HG03565 (cell line): ENCODE measurements around the gene TTC9C.
"Not testable (repeated sequence)": the region's sequence is repeated elsewhere in the genome, so short reads cannot be mapped to it uniquely, and the experiment has no call there.

Source experiments
- ATAC-seq: cut with Tn5 transposase; IDR thresholded peaks from one replicate; pipeline ENCODE4 v1.9.1; 2021; ENCODE audit warnings: mild to moderate bottlenecking, moderate library complexity; ENCODE audit not compliant: unreplicated experiment

Gene TTC9C, protein sequence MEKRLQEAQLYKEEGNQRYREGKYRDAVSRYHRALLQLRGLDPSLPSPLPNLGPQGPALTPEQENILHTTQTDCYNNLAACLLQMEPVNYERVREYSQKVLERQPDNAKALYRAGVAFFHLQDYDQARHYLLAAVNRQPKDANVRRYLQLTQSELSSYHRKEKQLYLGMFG

DNA sequence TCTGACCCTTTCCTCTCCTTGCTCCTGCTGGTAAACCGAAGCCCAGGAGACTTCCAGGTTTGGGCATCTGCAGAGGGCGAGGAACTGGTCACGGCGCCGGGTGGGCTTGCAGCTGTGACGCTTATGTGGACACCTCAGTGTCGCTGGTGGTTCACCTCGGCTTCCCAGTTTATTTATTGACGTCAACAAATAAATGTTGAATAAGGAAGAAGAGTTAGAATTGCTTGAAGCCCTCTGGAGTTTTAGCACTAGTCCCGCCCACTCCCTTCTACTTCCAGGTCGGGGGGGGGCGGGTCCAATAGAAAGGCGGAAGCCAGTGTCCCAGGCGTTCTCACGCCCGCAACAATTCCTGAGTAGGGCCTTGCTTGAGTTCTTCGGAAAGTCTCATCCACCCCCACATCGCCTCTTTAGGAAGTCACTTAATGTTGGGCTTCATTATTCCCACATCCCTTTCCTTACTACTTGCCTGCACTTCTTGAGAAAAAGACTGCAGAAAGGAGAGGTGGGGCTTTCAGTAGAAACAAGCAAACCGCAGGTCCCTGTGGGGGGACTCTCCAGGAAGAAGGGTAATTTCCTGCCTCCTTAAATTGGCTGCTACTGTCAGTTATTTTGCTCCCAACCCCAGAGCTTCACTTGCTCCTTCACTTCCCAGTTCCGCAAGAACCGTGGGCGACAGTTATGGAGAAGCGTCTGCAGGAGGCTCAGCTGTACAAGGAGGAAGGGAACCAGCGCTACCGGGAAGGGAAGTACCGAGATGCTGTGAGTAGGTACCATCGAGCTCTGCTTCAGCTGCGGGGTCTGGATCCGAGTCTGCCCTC, at the start of gene TTC9C:
Gene TTC9C (plus strand): TSS at position 316 of the 818 bp plus-strand sequence. CDS start 363 bp downstream, at position 679.
- no peak for ATAC-seq

DNA sequence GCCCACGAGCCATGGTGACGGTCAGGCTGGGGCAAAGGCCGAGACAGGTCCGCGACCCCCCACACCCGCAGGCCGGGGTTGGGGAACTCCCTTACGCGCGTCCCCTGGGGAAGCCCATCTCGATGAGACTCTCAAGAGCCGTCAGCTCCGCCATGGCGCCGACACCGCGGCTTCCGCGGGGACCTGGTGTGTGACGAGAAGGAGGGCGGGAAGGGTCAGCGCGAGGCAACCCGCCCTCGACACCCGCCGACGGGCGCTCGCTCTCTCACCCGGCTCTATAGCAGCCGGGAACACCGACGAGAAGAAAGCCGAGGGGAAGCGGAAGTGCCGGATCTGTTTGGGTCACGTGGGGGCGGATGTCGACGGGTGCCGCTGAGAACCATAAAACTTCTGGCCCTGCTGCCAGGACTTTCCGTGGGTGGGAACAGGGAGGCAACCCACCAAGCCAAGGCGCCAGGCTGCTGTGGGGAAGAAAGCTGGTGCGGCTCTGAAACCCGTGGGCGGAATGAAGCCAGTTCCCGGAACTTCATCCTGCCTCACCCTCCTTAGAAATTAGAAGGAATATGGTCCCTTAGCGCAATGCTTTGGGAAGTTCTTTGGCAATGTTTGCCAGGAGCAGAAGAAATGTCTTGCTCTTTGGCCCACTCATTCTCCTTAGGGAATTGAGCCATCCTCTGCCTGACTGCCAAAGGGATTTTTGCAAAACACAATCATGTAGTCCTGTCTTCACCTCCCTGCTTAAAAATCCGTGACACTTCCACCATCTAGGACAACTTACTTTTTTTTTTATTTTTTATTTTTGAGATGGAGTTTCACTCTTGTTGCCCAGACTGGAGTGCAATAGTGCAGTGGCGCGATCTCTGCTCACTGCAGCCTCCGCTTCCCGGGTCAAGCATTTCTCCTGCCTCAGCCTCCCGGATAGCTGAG, 49.3 kb upstream of the TTC9C start, which contains the start of gene UBXN1:
Gene UBXN1 (minus strand): TSS at position 304 of the 927 bp plus-strand sequence. CDS start 150 bp downstream, at position 154.
- ATAC-seq: peak; percentile 45

DNA sequence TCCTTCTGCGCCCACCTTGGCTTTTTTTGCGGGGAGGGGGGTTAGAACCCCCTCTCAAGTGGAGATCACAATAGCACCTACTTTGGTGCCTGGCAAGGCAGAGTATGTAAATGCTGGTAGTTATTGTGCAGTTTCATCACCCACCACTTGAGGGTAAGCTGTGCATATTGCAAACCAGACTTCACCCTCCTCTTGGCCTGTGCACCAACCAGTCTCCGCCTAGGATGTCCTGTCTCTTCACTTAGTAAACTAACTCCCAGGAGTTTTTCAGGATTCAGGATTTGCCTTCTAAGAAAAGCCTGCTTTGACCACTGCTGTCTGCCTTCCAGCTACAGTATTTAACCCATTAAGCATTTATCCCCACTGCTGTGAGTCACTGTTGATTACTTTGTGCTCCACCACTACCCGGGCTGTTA, 47.5 kb upstream of the TTC9C start:
- ATAC-seq: peak; percentile 52

DNA sequence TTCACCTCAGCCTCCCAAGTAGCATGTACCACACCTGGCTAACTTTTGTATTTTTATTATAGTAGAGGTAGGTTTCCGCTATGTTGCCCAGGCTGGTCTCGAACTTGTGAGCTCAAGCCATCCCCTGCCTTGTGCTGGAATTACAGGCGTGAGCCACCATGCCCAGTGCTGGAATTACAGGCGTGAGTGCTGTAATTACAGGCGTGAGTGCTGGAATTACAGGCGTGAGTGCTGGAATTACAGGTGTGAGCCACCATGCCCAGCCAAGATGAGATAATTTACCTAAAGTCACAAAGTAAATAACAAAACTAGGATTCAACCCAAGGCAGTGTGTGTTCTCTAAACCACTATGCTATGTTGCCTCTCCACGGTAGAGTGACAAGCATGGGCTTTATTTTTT, 45.8 kb upstream of the TTC9C start:
- ATAC-seq: no peak

DNA sequence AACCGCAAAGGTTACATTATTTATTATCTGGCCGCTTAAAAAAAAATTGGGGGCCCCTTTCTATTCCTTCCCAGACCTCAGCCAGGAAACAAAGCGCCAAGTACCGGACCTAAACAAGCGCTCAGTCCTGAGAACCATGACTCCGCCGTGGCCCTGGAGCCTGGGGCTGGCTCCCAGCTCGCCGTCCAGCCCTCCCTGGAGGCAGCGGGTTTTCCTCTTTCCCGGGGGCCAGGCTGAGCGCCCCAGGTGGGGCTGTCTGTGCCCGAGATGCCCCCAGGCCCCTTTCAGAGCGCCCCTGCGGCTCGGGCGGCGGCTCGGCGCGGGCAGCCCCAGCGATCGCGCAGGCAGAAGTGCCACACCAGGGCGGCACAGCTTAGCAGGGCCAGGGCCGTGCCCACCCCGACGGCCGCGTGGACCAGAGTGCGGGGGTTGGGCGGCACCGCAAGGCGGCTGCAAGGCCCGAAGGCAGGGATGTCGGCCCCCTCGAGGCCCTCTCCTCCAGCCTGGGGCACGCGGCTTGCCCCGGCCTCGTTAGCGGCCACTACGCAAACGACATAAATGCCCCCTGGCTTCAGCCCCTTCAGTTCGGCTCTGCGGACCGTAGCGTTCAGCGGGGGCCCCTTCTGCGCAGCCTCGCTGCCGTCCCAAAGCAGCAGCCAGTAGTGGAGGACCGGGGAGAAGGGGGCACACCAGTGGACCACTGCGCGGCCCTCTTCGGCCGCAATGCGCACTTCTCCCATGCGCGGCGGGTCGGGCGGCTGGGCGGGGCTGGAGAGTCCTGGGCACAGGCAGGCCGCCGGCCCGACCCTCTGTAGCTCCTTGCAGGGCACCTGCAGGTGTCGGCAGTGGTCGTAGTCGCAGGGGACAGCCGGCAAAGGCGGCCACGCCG, 40.5 kb upstream of the TTC9C start:
- no peak for ATAC-seq

DNA sequence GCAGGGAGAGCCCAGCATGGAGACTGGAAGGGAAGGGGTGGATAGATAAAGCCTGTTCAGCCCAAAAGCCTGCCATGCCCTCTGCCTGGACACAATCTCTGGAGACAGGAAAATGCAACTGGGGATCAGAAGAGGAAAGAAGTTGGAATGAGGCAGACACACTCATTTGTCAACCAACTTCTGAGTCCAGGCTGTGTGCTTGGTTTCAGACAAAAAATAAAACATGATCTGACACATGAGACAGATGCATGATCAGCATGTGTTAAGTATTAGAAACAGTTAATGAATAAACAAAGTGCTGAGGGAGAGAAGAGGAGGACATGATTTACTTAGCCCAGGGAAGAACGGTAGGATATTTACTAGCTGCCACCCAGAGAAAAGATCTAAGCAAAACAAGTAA, 39.8 kb upstream of the TTC9C start:
- no peak for ATAC-seq

DNA sequence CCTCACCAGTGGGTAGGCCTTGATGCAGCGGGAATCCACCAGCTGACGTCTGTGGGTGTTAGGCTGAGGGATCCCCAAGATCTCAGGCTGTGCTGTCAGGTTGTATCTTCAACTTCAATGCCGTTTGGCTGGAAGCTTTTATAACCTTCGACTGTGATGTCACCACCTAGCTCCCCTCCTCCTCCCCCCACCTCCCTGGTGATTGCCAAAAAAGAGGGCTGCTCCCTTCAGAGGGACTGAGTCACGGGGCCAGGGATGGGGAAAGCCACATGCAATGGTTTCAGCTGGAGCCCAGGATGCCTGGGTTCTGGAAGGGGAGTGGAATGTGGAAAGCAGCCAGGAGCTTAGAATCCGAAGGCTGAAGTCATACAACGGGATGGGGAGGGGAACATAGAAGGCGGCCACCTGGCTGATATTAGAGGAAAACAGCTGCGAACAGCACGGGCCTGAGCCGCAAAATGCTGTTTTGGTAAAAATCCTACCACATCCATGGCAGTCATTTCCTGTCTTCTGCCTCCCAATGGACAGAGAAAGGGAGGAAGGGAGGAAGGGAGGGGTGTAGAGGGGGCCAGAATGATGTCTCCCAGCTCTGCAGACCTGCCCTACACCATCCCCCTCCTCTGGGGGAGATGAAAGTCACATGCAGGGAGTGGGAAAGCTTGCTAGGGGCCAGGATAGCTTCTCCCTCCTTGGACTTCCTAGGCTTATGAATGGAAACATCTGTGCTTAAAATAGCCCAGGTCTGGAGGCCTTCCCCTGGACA, 38.7 kb upstream of the TTC9C start, which contains the start of gene LRRN4CL:
Gene LRRN4CL (minus strand): TSS at position 110 of the 763 bp plus-strand sequence. CDS start 1,022 bp downstream, outside the sequence.
- no peak for ATAC-seq

DNA sequence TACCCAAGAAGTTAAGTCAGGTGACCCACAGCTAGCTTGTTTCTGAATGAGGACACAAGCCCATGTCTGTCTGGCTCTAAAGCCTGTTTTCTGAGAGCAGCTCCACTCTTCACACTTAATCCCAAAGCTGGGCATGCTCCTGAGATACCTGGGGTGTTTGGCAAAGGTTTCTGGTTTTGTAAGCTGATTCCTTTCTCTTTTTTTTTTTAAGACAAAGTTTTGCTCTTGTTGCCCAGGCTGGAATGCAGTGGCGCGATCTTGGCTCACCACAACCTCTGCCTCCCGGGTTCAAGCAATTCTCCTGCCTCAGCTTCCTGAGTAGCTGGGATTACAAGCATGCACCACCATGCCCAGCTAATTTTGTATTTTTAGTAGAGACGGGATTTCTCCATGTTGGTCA, 34.7 kb upstream of the TTC9C start:
- not testable (repeated sequence) for ATAC-seq

DNA sequence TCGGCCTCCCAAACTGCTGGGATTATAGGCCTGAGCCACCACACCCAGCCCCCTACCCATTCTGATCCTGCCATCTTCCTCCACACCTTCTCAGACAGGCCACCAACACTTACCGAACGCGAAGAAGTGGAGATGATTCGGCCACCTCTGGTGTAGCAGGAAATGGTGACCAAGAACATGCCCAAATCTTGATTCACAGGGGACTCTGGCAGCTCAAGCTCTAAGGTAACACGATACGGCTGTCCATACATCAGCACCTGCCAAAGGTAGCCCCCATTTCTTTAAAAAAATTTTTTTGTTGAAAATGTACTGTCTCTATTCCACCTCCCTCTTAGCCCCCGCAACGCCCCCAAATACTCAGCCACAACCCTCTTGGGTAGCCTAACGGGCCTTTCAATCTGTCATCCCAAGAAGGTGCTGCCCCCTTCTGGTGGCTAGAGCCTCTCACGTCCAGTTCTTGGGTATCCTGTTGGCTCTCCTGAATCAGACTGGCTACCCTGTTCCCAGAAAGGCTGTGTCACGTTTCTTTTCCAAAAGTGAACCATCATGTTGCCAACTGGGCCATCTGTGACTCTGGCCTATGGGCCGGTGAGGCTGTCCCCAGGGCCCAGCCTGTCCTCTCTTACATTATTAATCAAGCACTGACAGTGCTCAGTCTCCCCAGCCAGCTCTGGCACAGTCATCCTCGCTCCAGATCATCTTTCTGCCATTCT, 33.7 kb upstream of the TTC9C start:
- ATAC-seq: no peak

DNA sequence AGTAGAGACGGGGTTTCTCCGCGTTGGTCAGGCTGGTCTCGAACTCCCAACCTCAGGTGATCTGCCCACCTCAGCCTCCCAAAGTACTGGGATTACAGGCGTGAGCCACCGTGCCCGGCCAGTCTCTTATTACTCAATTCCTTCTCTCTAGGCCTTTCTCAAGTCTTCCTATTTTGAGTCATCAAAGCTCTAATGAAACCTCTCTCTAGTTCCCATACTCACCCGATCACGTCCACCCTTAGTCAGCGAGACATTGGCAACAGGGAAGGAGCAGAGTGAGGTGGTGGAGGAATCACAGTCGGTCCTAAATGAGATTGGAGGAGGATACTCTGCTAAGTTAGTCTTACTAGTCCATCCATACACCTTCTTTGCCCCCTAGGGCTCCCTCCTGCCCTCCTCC, 26.0 kb upstream of the TTC9C start:
- no peak for ATAC-seq

DNA sequence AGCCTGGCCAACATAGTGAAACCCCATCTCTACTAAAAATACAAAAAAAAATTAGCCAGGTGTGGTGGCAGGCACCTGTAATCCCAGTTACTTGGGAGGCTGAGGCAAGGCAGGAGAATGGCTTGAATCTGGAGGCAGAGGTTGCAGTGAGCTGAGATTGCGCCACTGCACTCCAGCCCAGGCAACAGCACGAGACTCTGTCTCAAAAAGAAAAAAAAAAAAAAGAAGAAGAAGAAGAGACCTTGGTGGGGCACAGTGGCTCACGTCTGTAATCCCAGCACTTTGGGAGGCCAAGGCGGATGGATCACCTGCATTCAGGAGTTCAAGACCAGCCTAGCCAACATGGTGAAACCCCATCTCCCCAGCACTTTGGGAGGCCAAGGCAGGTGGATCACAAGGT, 24.4 kb upstream of the TTC9C start:
- ATAC-seq: not testable (repeated sequence)

DNA sequence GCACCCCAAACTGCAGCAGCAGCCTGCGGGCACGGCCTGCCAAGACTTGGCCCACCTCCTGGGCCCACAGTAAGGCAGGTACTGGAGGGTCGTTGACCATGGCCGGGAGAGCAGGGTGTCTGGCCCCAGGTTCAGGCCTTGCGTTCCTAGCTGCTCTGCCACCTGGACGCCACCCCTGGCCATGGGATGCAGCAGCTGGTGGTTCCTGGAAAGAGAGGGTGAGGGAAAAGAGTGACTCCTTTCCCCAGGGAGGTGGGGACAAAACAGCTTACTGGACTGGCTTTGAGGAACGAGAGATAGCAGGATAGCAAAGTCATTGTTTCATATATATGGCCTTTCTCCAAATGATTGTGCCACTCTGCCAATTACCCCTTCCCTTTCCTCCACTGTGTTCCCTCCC, 22.9 kb upstream of the TTC9C start:
- no peak for ATAC-seq

DNA sequence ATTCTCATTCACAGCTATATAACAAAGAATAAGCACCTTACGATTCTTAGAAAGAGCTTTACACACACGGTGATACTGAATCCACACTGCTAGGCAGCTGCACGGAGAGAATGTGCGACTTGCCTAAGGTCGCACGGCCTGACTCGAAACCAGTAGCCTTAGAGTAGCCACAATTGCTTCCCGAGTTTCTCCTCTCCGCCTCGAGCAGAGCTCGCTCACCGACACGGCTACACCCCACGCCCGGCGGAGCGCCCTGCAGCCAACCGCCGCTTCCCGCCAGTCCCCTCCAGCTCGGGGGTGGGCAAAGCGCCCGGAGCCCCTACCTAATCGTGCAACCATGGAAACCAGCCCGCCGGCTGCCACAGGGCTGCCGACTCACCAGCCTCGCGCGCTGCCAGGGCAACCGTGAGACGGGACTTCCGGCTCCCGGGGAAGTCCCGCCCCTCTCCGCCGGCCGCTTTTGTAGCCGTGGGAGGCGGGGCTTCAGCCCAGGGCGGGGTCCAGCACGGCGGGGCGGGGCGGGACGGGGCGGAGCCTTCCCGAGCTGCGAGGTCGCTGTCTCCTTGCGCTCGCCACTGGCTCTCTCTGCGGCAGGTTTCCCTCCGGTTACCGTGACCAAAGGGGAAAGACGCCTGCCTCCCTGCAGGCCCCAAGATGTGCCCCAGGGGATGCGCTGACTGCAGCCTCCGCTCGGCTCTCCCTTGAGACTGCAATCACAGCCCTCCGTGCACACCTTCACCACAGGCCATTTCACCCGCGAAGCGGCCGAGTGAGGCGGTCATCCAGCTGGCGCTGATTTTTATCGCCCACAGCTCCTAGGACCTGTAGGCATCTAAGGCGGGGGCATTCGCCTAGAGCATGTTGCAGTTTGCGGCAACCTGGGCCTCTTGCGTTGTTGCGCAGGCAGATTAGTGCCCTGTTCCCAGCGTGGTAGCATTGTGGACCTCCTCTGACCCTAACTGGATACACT, 22.1 kb upstream of the TTC9C start:
- peak; percentile 38 for ATAC-seq

DNA sequence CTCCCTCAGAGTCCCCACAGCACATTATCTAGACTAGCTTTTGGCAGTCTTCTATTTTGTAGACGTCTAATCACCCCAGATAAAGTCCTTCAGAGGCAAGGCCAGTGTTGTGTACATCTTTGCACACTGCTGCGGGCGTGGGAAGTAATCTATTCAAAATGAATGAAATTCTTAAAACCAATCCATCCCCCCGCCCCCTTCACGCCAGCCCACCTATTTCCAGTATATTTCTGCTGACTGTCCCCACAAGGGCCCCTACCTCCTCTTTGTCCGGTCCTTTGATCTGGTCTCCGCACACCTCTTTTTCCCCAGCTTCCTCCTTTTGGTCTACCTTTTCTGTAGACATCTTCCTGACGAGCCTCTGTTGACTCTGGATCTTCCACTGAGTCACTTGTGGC, 21.4 kb upstream of the TTC9C start:
- no peak for ATAC-seq

DNA sequence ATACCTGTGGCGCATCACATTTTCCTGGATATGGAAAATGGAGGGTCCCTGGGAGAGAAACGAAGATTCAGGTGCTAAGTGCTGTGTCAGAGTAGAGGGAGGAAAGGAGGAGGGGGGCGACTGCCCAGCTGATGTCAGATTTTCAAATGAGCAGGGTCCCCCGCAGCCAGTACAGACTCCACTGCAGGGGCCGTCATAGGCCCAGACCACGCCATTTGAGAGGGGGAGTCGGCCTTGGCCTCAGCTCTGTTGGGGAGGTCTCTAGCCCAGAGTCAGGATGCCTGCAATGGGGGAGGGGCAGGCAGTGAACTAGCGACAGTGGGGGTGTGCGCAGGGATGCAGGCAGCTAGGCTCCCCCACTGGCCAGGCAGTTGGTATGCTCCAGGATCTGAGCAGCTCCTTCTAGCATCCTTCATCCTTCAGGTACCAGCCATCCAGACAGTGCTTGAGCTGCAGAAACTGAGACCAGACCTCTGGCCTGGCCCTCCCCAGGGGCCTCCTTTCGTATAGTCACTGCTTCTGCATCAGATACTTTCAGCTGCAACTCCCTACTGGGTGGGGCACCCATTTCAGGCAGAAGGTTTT, 20.9 kb upstream of the TTC9C start, which contains the start of the genes BSCL2 and GNG3:
Gene BSCL2 (minus strand): TSS at position 148 of the 585 bp plus-strand sequence. CDS start 229 bp downstream, outside the sequence.
Gene GNG3 (plus strand): TSS at position 400 of the 585 bp plus-strand sequence. CDS start 620 bp downstream, outside the sequence.
- no peak for ATAC-seq

DNA sequence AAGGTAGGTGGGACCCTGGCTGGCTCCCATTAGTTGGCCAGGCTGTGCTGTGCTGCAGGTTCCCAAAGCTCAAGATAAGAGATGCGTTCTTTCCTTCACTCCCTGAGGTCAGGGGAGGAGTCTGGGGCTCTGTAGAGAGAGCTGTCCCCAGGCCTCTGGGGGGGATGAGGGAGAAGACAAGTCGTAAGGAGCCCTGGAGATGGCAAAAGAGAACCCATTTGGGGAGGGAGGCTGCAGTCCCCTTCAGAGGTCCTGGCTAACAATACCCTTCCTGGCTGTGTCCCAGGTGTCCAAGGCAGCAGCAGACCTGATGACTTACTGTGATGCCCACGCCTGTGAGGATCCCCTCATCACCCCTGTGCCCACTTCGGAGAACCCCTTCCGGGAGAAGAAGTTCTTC, 19.9 kb upstream of the TTC9C start:
- no peak for ATAC-seq

DNA sequence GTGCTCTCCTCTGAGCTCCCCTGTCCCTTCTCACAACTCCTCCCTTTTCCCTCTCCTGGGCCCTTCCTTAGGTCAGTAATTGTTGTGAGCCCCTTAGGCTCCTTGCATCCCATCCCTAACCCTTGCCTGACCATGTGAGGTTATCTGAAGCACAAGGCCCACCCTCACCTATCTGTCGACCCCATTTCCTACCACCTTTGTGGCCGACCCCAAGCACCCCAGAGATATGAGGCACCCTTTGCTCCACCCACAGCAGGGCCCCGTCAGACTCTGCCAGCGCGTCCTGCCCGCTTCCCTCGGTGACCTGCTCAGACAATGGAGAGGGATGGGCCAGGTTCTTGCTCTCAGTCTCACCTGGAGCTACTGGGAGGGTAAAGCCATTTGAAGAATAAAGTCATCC, 19.5 kb upstream of the TTC9C start:
- ATAC-seq: no peak
